Mesenchymal stem cell (in vitro differentiated cells and primary cell): ENCODE data around the gene SYS1.

Source experiments
- DNase-seq: peaks from one replicate; pipeline ENCODE4 v3.0.0-alpha.2; 2013
- H2AFZ ChIP-seq: one replicate; pipeline ENCODE4 v1.6.1; 2013; ENCODE audit warnings: low read depth, mild to moderate bottlenecking, control low read depth, inconsistent platforms, low read length, moderate library complexity
- H2AK5ac ChIP-seq: 2 replicates; pipeline ENCODE4 v1.6.1; 2013; ENCODE audit warnings: low read length, moderate library complexity, mild to moderate bottlenecking, inconsistent platforms; ENCODE audit not compliant: severe bottlenecking
- H2BK120ac ChIP-seq: one replicate; pipeline ENCODE4 v1.6.1; 2013; ENCODE audit warnings: low read depth, mild to moderate bottlenecking, inconsistent platforms, low read length, moderate library complexity
- H2BK12ac ChIP-seq, 2 experiments: one replicate each; pipeline ENCODE4 v1.6.1; 2013; ENCODE audit warnings: inconsistent platforms in 2 of 2, low read length in 2 of 2, mild to moderate bottlenecking in 2 of 2, moderate library complexity in 2 of 2, control low read depth in 1 of 2
- H2BK15ac ChIP-seq: one replicate; pipeline ENCODE4 v1.6.1; 2013; ENCODE audit warnings: mild to moderate bottlenecking, low read depth, inconsistent platforms; ENCODE audit not compliant: poor library complexity, severe bottlenecking
- H2BK5ac ChIP-seq: 2 replicates; pipeline ENCODE4 v1.6.1; 2013; ENCODE audit warnings: low read depth, mild to moderate bottlenecking, low read length, control low read depth, inconsistent platforms; ENCODE audit not compliant: poor library complexity, severe bottlenecking
- H3K14ac ChIP-seq, 2 experiments: one replicate each; pipeline ENCODE4 v1.6.1; 2013; ENCODE audit warnings: inconsistent platforms in 2 of 2, low read length in 2 of 2, control low read depth in 1 of 2, mild to moderate bottlenecking in 1 of 2, moderate library complexity in 1 of 2
- H3K18ac ChIP-seq, 2 experiments: one replicate each; pipeline ENCODE4 v1.6.1; 2013; ENCODE audit warnings: inconsistent platforms in 2 of 2, low read length in 2 of 2, control low read depth in 1 of 2, low read depth in 1 of 2, mild to moderate bottlenecking in 1 of 2
- H3K23ac ChIP-seq, 2 experiments: one replicate each; pipeline ENCODE4 v1.6.1; 2013; ENCODE audit warnings: inconsistent platforms in 2 of 2, low read length in 2 of 2, mild to moderate bottlenecking in 2 of 2, moderate library complexity in 2 of 2, control low read depth in 1 of 2
- H3K27ac ChIP-seq: 2 replicates; pipeline ENCODE4 v1.5.1; 2013; ENCODE audit warnings: mild to moderate bottlenecking, moderate library complexity, low read length, control low read depth, inconsistent platforms; ENCODE audit not compliant: poor library complexity, severe bottlenecking
- H3K27me3 ChIP-seq, 2 experiments: 2 replicates each; pipeline versions ENCODE4 v1.6.1 to v1.7.0; 2013; ENCODE audit warnings: low read length in 2 of 2, mild to moderate bottlenecking in 2 of 2, moderate library complexity in 2 of 2, control low read depth in 1 of 2, inconsistent platforms in 1 of 2; ENCODE audit not compliant: control insufficient read depth in 1 of 2, insufficient read depth in 1 of 2
- H3K36me3 ChIP-seq, 2 experiments: 2 replicates each; pipeline versions ENCODE4 v1.6.1 to v1.7.0; 2013; ENCODE audit warnings: low read length in 2 of 2, control low read depth in 1 of 2, inconsistent platforms in 1 of 2, low read depth in 1 of 2, mild to moderate bottlenecking in 1 of 2; ENCODE audit not compliant: insufficient read depth in 2 of 2, control insufficient read depth in 1 of 2
- H3K4ac ChIP-seq, 2 experiments: one replicate each; pipeline ENCODE4 v1.6.1; 2013; ENCODE audit warnings: inconsistent platforms in 2 of 2, low read length in 2 of 2, mild to moderate bottlenecking in 2 of 2, moderate library complexity in 2 of 2, control low read depth in 1 of 2, low read depth in 1 of 2
- H3K4me1 ChIP-seq: 2 replicates; pipeline ENCODE4 v1.6.1; 2013; ENCODE audit warnings: low read depth, low read length, control low read depth; ENCODE audit not compliant: control insufficient read depth, insufficient read depth
- H3K4me2 ChIP-seq: 2 replicates; pipeline ENCODE4 v1.6.1; 2013; ENCODE audit warnings: low read length, mild to moderate bottlenecking, inconsistent platforms; ENCODE audit not compliant: poor library complexity, severe bottlenecking
- H3K4me3 ChIP-seq, 2 experiments: 2 replicates each; pipeline versions ENCODE4 v1.5.1 to v1.7.0; 2013; ENCODE audit warnings: low read length in 2 of 2, mild to moderate bottlenecking in 2 of 2, control low read depth in 1 of 2, low read depth in 1 of 2; ENCODE audit not compliant: insufficient read depth in 1 of 2
- H3K79me1 ChIP-seq: replicated peaks from 2 replicates; pipeline ENCODE4 v1.6.1; 2013; ENCODE audit warnings: mild to moderate bottlenecking, control low read depth, low read length, inconsistent platforms; ENCODE audit not compliant: poor library complexity, severe bottlenecking
- H3K9ac ChIP-seq: 2 replicates; pipeline ENCODE4 v1.7.0; 2013; ENCODE audit warnings: mild to moderate bottlenecking, low read length, moderate library complexity
- H3K9me3 ChIP-seq: 2 replicates; pipeline ENCODE4 v1.7.0; 2013; ENCODE audit warnings: mild to moderate bottlenecking, low read length; ENCODE audit not compliant: control insufficient read depth
- H4K8ac ChIP-seq: one replicate; pipeline ENCODE4 v1.6.1; 2013; ENCODE audit warnings: inconsistent platforms, mild to moderate bottlenecking, low read length, moderate library complexity
- H4K91ac ChIP-seq: one replicate; pipeline ENCODE4 v1.6.1; 2013; ENCODE audit warnings: mild to moderate bottlenecking, low read length, inconsistent platforms
- WGBS: methylation state at CpG from one replicate; pipeline ENCODE4 v1.1.7; 2013; ENCODE audit warnings: mixed read lengths; 5-methylcytosine and 5-hydroxymethylcytosine counted together

The SYS1 gene

GRCh38 chr20:45342855-45343531 lies 20.0 kb upstream of the SYS1 start:
- no peak overlapping the region for H3K14ac ChIP-seq
- peak overlapping the region; percentile 70 to 94 for H2BK12ac ChIP-seq
- peak overlapping the region; percentile 69 for H2BK120ac ChIP-seq
- H4K8ac ChIP-seq, result peak overlapping the region; percentile 45
- H4K91ac ChIP-seq, result peak overlapping the region; percentile 74
- H2BK5ac ChIP-seq, result peak overlapping the region; percentile 81
- no peak for DNase-seq
- no peaks in the 10 kb centered on the region for H3K9me3 ChIP-seq
- WGBS, result 39% methylated on average over 6 of the region's 6 CpGs
- peak overlapping the region; percentile 15 to 80 for H3K4ac ChIP-seq
- H2AK5ac ChIP-seq, result peak overlapping the region; percentile 92
- H3K18ac ChIP-seq, result peak overlapping the region; percentile 81 to 94
- no peaks in the 10 kb centered on the region for H3K79me1 ChIP-seq
- no peak overlapping the region for H2BK15ac ChIP-seq
- peaks cover 22% of the 10 kb centered on the region in 2 experiments for H3K36me3 ChIP-seq
- H3K27me3 ChIP-seq, result no peaks in the 10 kb centered on the region
- peaks cover 66% of the 10 kb centered on the region for H3K4me1 ChIP-seq
- H2AFZ ChIP-seq, result no peak overlapping the region
- H3K4me3 ChIP-seq, result peak overlapping the region in 1 of 2 experiments; percentile 81
- peak overlapping the region; percentile 89 for H3K9ac ChIP-seq
- H3K4me2 ChIP-seq, result peak overlapping the region; percentile 44
- peak overlapping the region; percentile 92 for H3K27ac ChIP-seq
- H3K23ac ChIP-seq, result peak overlapping the region in 1 of 2 experiments; percentile 70

DNA sequence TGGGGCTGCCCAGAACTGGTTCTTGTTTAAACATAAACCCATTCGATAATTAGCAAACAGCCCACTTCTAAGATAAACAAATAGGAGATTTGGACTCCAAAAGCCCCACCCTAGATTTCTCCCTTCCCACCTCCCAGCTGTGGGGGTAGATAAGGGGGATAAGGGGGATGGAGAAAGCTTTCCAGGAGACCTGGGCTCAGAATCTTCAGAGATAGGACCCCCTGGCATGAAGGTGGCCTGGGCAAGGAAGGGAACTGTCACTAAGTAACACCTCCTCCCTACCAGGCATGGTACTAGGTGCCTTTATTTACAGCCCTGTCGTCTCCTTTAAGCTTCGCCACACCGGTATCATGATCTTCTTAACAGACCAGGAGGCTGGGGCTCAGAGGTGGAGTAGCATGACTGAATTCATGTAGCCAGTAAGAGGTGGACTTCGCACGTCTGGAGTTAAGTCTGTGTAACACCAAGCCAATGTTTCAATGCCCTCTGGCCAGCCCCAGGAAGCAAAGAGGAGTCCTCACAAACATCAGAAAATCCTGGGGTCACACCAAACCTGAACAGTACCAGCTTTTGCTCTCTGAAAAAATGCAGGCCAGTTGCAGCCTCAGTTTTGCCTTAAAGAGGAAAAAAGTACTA lies 19.3 kb upstream of the SYS1 start:
- Histone ChIP-seq H4K8ac (peak overlapping the region; percentile 48), H3K4me3 (peak overlapping the region in 1 of 2 experiments; percentile 81), H3K14ac (peak overlapping the region in 1 of 2 experiments; percentile 2), H3K4me1 (peaks cover 60% of the 10 kb centered on the region), H3K27me3 (no peaks in the 10 kb centered on the region), H3K4me2 (peak overlapping the region; percentile 56), H3K23ac (peak overlapping the region; percentile 14 to 47), H2BK15ac (no peak overlapping the region), H3K36me3 (peaks cover 22% of the 10 kb centered on the region in 2 experiments), H2AK5ac (peak overlapping the region; percentile 92), H4K91ac (peak overlapping the region; percentile 77), H3K79me1 (no peaks in the 10 kb centered on the region), H2BK120ac (peak overlapping the region; percentile 27), H3K27ac (peak overlapping the region; percentile 92), H3K9me3 (no peaks in the 10 kb centered on the region), H3K18ac (peak overlapping the region; percentile 77 to 94), H2BK12ac (peak overlapping the region; percentile 78 to 92), H3K4ac (peak overlapping the region; percentile 22 to 82), H2AFZ (no peak overlapping the region), H2BK5ac (peak overlapping the region; percentile 74), H3K9ac (peak overlapping the region; percentile 89)
- 21% methylated on average over 5 of the region's 6 CpGs for WGBS
- DNase-seq, result peak; percentile 52

- peak overlapping the region; percentile 92 for H3K27ac ChIP-seq
- H3K4me3 ChIP-seq, result peak overlapping the region in 1 of 2 experiments; percentile 81
- H4K91ac ChIP-seq, result peak overlapping the region; percentile 77
- no peaks in the 10 kb centered on the region for H3K9me3 ChIP-seq
- H2AK5ac ChIP-seq, result peak overlapping the region; percentile 79
- H2BK5ac ChIP-seq, result peak overlapping the region; percentile 74
- peak overlapping the region; percentile 11 to 92 for H2BK12ac ChIP-seq
- DNase-seq, result peak; percentile 93
- peak overlapping the region in 1 of 2 experiments; percentile 47 for H3K23ac ChIP-seq
- H3K9ac ChIP-seq, result peak overlapping the region; percentile 89
- WGBS, result 10% methylated on average over 9 of the region's 9 CpGs
- H3K18ac ChIP-seq, result peak overlapping the region; percentile 77 to 86
- no peak overlapping the region for H2AFZ ChIP-seq
- peak overlapping the region; percentile 27 for H2BK120ac ChIP-seq
- H2BK15ac ChIP-seq, result peak overlapping the region; percentile 37
- H4K8ac ChIP-seq, result peak overlapping the region; percentile 69
- H3K14ac ChIP-seq, result no peak overlapping the region
- peak overlapping the region; percentile 56 to 82 for H3K4ac ChIP-seq
- H3K4me2 ChIP-seq, result peak overlapping the region; percentile 56
- H3K27me3 ChIP-seq, result no peaks in the 10 kb centered on the region
- peaks cover 17 to 18% of the 10 kb centered on the region in 2 experiments for H3K36me3 ChIP-seq
- no peaks in the 10 kb centered on the region for H3K79me1 ChIP-seq
- H3K4me1 ChIP-seq, result peaks cover 56% of the 10 kb centered on the region
Observed at GRCh38 chr20:45344168-45344860, 18.6 kb upstream of the SYS1 start.
